DOHH2 (cell line): ENCODE measurements around the gene NOC4L.
"Not testable (repeated sequence)": the region's sequence is repeated elsewhere in the genome, so short reads cannot be mapped to it uniquely, and the experiment has no call there.

Experiments used
- H3F3A ChIP-seq: fragments of 200-600 bp; sonication (generic), shearing (Covaris generic); 2 replicates; pipeline ENCODE4 v1.6.0; 2016; ENCODE audit warnings: antibody characterized with exemption, mild to moderate bottlenecking; ENCODE audit not compliant: control insufficient read depth, insufficient read depth
- H3K27ac ChIP-seq: fragments of 200-600 bp; sonication (generic); 2 replicates; pipeline ENCODE4 v1.5.1; 2014; ENCODE audit warnings: low read depth, mild to moderate bottlenecking, low read length, moderate library complexity
- H3K27me3 ChIP-seq: fragments of 200-600 bp; sonication (generic); 2 replicates; pipeline ENCODE4 v1.6.1; 2014; ENCODE audit warnings: mild to moderate bottlenecking, low read length, mixed read lengths; ENCODE audit not compliant: control insufficient read depth
- H3K36me3 ChIP-seq: fragments of 200-600 bp; sonication (generic); 2 replicates; pipeline ENCODE4 v1.6.1; 2014; ENCODE audit warnings: mild to moderate bottlenecking, low read length, moderate library complexity, mixed read lengths; ENCODE audit not compliant: control insufficient read depth
- H3K4me1 ChIP-seq: fragments of 200-600 bp; sonication (generic); 2 replicates; pipeline ENCODE4 v1.6.1; 2014; ENCODE audit warnings: mild to moderate bottlenecking, low read length, mixed read lengths; ENCODE audit not compliant: control insufficient read depth
- H3K4me2 ChIP-seq: fragments of 200-600 bp; sonication (generic); 2 replicates; pipeline ENCODE4 v1.6.0; 2014; ENCODE audit warnings: mild to moderate bottlenecking, low read length, moderate library complexity
- H3K4me3 ChIP-seq: fragments of 200-600 bp; sonication (generic); 2 replicates; pipeline ENCODE4 v1.5.1; 2014; ENCODE audit warnings: mild to moderate bottlenecking, low read length, mixed read lengths
- H3K79me2 ChIP-seq: fragments of 200-600 bp; sonication (generic); 2 replicates; pipeline ENCODE4 v1.6.1; 2014; ENCODE audit warnings: mild to moderate bottlenecking, low read length, mixed read lengths; ENCODE audit not compliant: control insufficient read depth
- H3K9me2 ChIP-seq: fragments of 200-600 bp; sonication (generic); replicated peaks from 2 replicates; pipeline ENCODE4 v1.6.1; 2014; ENCODE audit warnings: mild to moderate bottlenecking, low read length, mixed read lengths; ENCODE audit not compliant: control insufficient read depth
- H3K9me3 ChIP-seq: fragments of 200-600 bp; sonication (generic); 2 replicates; pipeline ENCODE4 v1.6.1; 2014; ENCODE audit warnings: antibody characterized with exemption, low read length, mixed read lengths; ENCODE audit not compliant: control insufficient read depth, insufficient read depth
- H4K20me1 ChIP-seq: fragments of 200-600 bp; sonication (generic); 2 replicates; pipeline ENCODE4 v1.6.0; 2014; ENCODE audit warnings: low read depth, mild to moderate bottlenecking, antibody characterized with exemption, low read length, moderate library complexity; ENCODE audit not compliant: control insufficient read depth, insufficient read depth
- EZH2phosphoT487 ChIP-seq: fragments of 200-600 bp; sonication (generic); IDR thresholded peaks from 2 replicates; pipeline ENCODE4 v1.6.1; 2017; ENCODE audit warnings: borderline replicate concordance, mild to moderate bottlenecking, antibody characterized with exemption, low read length, moderate library complexity, mixed read lengths
- TF ChIP-seq, protein P1 (sequence below): fragments of 200-600 bp; sonication (generic); IDR thresholded peaks from one replicate; pipeline ENCODE4 v1.5.1; 2014; ENCODE audit warnings: antibody characterized with exemption, mild to moderate bottlenecking, low read depth, low read length; ENCODE audit not compliant: poor library complexity, severe bottlenecking

Gene NOC4L

GRCh38 chr12:132194556-132194955 lies 50.3 kb downstream of the NOC4L start:
- H3K27ac ChIP-seq, result no peak overlapping the region
- H3K27me3 ChIP-seq, result no peaks in the 10 kb centered on the region
- peaks cover 14% of the 10 kb centered on the region; the same call in 1 of the 2 replicates for H3K9me3 ChIP-seq
- H4K20me1 ChIP-seq, result no peaks in the 10 kb centered on the region
- TF ChIP-seq, protein P1, sequence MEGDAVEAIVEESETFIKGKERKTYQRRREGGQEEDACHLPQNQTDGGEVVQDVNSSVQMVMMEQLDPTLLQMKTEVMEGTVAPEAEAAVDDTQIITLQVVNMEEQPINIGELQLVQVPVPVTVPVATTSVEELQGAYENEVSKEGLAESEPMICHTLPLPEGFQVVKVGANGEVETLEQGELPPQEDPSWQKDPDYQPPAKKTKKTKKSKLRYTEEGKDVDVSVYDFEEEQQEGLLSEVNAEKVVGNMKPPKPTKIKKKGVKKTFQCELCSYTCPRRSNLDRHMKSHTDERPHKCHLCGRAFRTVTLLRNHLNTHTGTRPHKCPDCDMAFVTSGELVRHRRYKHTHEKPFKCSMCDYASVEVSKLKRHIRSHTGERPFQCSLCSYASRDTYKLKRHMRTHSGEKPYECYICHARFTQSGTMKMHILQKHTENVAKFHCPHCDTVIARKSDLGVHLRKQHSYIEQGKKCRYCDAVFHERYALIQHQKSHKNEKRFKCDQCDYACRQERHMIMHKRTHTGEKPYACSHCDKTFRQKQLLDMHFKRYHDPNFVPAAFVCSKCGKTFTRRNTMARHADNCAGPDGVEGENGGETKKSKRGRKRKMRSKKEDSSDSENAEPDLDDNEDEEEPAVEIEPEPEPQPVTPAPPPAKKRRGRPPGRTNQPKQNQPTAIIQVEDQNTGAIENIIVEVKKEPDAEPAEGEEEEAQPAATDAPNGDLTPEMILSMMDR, result no peak
- no peak for TF ChIP-seq EZH2phosphoT487
- no peak overlapping the region for H3K4me3 ChIP-seq
- H3K4me1 ChIP-seq, result peaks cover 9% of the 10 kb centered on the region
- H3K79me2 ChIP-seq, result no peaks in the 10 kb centered on the region
- no peaks in the 10 kb centered on the region for H3K9me2 ChIP-seq
- H3F3A ChIP-seq, result no peaks in the 10 kb centered on the region
- no peak overlapping the region for H3K4me2 ChIP-seq
- no peaks in the 10 kb centered on the region for H3K36me3 ChIP-seq

- H3K9me3 ChIP-seq, result peaks cover 14% of the 10 kb centered on the region; the same call in 1 of the 2 replicates
- H4K20me1 ChIP-seq, H3K4me2 ChIP-seq, H3K4me1 ChIP-seq, H3K9me2 ChIP-seq, H3K27me3 ChIP-seq, H3K79me2 ChIP-seq, H3F3A ChIP-seq, H3K36me3 ChIP-seq, H3K4me3 ChIP-seq, H3K27ac ChIP-seq: not testable (repeated sequence)
These were observed 51.0 kb downstream of the NOC4L start for GRCh38 chr12:132195242-132195641.

DNA sequence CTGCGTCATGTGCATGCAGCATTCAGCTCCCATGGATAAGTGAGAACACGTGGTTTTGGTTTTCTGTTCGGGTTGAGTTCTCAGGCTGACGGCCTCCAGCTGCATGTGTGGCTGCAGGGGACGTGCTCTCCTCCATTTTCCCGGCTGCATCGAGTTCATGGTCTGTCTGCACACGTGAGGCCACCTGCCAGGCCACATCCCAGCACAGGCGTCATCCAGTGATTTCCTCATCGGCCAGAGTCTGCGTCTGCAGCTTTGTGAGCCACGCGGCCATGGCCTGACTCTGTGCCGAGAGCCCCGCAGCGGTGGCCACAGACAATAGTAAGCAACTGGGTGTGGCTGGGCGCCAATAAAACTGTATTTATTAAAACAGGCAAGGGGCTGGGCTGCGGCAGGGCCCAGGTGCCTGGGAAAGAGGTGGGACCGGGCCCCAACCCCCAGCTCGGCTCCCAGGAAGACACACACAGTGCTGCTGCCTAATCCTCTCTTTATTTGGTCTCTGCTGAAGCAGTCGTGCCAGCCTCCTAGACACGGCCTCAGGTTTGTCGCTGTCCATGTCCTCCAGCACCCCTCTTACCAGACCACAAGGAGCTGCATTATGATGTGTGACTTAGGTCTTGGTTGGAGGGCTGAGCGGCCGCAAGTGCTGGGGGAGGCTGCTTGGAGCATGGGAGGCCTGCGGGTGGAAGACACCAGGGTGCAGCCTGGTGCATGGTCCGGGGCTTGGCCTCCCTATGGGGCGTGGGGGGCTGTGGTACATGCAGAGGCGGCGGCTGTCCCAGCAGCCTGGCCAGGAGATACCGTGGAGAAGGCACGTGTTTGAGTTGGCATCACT lies 52.0 kb downstream of the NOC4L start:
- H3K4me1 ChIP-seq, result no peaks in the 10 kb centered on the region
- TF ChIP-seq, protein P1, result no peak
- TF ChIP-seq EZH2phosphoT487, result no peak
- no peaks in the 10 kb centered on the region for H3K79me2 ChIP-seq
- H3K36me3 ChIP-seq, result no peaks in the 10 kb centered on the region
- no peaks in the 10 kb centered on the region for H4K20me1 ChIP-seq
- H3K9me2 ChIP-seq, result no peaks in the 10 kb centered on the region
- no peaks in the 10 kb centered on the region for H3K27me3 ChIP-seq
- no peak overlapping the region for H3K4me3 ChIP-seq
- peaks cover 14% of the 10 kb centered on the region; the same call in 1 of the 2 replicates for H3K9me3 ChIP-seq
- H3K27ac ChIP-seq, result no peak overlapping the region
- no peak overlapping the region for H3K4me2 ChIP-seq
- no peaks in the 10 kb centered on the region for H3F3A ChIP-seq

- Histone ChIP-seq H4K20me1 (no peaks in the 10 kb centered on the region), H3K9me2 (no peaks in the 10 kb centered on the region), H3K4me2 (no peak overlapping the region), H3K4me3 (no peak overlapping the region), H3K36me3 (no peaks in the 10 kb centered on the region), H3K4me1 (no peaks in the 10 kb centered on the region), H3K79me2 (no peaks in the 10 kb centered on the region), H3K27ac (no peak overlapping the region), H3K9me3 (peaks cover 14% of the 10 kb centered on the region; the same call in 1 of the 2 replicates), H3K27me3 (no peaks in the 10 kb centered on the region), H3F3A (no peaks in the 10 kb centered on the region)
- TF ChIP-seq, protein P1, result no peak
- TF ChIP-seq EZH2phosphoT487, result no peak
These were observed 52.7 kb downstream of the NOC4L start for GRCh38 chr12:132196873-132197390.
